Measurements from ENCODE around the gene ILK. TPM values are rescaled to one million over a fixed set of nuclear protein-coding genes. Genes with fewer than 3 reads are reported as not detected.
A peak's percentile ranks its signal among the peaks of the same experiment; 100 is the strongest.

The ILK gene
- total RNA-seq, 4 donors from 2014 or later = 81.1 to 121 (median 97.3) TPM

DNA sequence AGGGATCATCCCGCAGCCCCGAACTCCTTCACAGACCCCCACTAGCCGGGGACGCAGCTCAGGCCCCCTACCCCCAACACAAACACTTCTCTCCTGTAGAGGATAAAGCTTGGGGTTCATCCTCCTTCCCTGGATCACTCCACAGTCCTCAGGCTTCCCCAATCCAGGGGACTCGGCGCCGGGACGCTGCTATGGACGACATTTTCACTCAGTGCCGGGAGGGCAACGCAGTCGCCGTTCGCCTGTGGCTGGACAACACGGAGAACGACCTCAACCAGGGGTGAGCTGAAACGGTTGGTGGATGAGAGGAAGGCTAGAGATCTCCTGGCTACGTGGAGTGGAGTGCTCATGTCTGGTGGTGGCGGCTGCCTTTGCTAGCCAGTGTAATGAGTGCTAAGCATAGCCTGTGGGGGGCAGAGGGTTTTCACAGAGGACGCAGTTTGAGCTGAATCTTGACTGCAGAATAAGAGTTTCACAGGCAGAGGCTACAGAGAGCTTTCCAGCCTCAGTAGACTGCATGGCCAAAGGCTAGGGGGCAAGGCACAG lies 580 bp downstream of the ILK start:
- H3K9me3 ChIP-seq = no peaks in the 10 kb centered on the region
- peak overlapping the region; percentile 77 to 87 (median 84) for H3K4me3 ChIP-seq
- peak overlapping the region; percentile 91 to 94 (median 92) for H3K27ac ChIP-seq
- DNase-seq = peak; percentile 62 to 76 (median 66)
- TF ChIP-seq, protein P1, sequence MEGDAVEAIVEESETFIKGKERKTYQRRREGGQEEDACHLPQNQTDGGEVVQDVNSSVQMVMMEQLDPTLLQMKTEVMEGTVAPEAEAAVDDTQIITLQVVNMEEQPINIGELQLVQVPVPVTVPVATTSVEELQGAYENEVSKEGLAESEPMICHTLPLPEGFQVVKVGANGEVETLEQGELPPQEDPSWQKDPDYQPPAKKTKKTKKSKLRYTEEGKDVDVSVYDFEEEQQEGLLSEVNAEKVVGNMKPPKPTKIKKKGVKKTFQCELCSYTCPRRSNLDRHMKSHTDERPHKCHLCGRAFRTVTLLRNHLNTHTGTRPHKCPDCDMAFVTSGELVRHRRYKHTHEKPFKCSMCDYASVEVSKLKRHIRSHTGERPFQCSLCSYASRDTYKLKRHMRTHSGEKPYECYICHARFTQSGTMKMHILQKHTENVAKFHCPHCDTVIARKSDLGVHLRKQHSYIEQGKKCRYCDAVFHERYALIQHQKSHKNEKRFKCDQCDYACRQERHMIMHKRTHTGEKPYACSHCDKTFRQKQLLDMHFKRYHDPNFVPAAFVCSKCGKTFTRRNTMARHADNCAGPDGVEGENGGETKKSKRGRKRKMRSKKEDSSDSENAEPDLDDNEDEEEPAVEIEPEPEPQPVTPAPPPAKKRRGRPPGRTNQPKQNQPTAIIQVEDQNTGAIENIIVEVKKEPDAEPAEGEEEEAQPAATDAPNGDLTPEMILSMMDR (IDR thresholded peaks at IDR 0.05) = peak in 2 of 6 experiments; percentile 8 to 10
- TF ChIP-seq POLR2A (IDR thresholded peaks at IDR 0.05) = no peak
- H3K4me1 ChIP-seq = peaks cover 0 to 61% (median 20%) of the 10 kb centered on the region in 4 donors
- H3K27me3 ChIP-seq = no peaks in the 10 kb centered on the region
- H3K36me3 ChIP-seq = peaks cover 0 to 40% (median 0%) of the 10 kb centered on the region in 3 donors

DNA sequence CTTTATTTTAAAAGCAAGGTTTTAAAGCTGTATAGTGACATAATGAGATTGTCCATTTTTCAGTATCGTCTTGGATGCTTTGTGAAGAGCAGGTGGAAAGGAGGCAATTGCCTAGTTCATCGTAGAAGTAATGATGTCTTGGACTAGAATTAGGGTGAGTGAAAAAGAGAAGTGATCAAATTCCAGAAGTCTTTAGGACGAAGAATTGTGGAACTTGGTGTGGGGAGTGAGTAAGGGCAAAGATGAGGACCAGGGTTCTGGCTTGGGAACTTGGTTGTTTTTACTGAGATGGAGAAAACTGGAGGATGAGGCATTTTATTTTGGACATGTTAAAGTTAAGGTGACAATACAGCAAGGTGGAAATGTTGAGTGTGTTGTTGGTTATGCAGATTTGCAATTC lies 1.2 kb downstream of the ILK start:
- TF ChIP-seq POLR2A (IDR thresholded peaks at IDR 0.05) = no peak
- TF ChIP-seq, protein P1 (IDR thresholded peaks at IDR 0.05) = no peak
- Histone ChIP-seq H3K27ac (peak overlapping the region; percentile 91 to 94 (median 92)), H3K4me1 (peaks cover 0 to 63% (median 20%) of the 10 kb centered on the region in 4 donors), H3K36me3 (peaks cover 0 to 40% (median 2%) of the 10 kb centered on the region in 3 donors), H3K27me3 (no peaks in the 10 kb centered on the region), H3K9me3 (no peaks in the 10 kb centered on the region), H3K4me3 (peak overlapping the region; percentile 77 to 87 (median 84))
- no peak for DNase-seq

DNA sequence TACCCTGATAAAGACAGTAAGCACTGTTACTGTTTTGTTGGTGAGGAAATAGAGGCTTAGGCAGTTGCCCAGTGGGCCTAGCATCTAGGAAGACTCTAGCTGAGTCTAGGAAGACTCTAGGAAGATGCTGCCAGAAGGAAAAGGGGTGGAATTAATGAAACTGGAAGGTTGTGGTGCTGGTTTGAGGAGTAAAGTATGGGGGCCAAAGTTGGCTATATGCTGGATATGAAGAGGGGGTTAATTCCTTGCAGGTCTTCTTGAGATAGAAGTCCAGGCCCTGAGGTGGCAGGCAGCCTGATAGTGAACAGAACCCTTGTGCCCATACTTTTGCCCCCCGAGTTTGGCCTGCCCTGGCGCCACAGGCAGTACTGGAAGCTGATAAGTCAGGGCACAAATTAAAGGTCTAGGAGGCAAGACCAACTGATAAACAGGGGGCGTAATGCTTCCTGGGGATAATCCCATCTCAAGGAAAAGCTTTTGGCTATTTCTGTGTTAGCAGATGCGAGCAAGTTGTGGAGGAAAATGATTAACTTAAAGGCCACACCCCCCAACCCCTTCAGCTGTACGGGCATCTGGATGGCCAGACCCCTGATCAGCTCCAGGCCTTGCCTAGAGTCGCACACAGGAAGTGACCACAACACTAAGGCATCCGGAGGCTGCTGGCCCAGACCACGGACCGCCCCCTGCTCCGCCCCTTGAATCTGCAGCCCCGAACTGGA lies 3.1 kb downstream of the ILK start:
- Histone ChIP-seq H3K4me1 (peaks cover 0 to 69% (median 20%) of the 10 kb centered on the region in 4 donors), H3K4me3 (peak overlapping the region in 2 of 4 donors; percentile 30), H3K27me3 (no peaks in the 10 kb centered on the region), H3K9me3 (no peaks in the 10 kb centered on the region), H3K36me3 (peaks cover 0 to 35% (median 3%) of the 10 kb centered on the region in 3 donors), H3K27ac (peak overlapping the region; percentile 68 to 94 (median 90))
- TF ChIP-seq, protein P1 (IDR thresholded peaks at IDR 0.05) = no peak
- TF ChIP-seq POLR2A (IDR thresholded peaks at IDR 0.05) = no peak
- peak; percentile 83 to 94 (median 84) for DNase-seq

DNA sequence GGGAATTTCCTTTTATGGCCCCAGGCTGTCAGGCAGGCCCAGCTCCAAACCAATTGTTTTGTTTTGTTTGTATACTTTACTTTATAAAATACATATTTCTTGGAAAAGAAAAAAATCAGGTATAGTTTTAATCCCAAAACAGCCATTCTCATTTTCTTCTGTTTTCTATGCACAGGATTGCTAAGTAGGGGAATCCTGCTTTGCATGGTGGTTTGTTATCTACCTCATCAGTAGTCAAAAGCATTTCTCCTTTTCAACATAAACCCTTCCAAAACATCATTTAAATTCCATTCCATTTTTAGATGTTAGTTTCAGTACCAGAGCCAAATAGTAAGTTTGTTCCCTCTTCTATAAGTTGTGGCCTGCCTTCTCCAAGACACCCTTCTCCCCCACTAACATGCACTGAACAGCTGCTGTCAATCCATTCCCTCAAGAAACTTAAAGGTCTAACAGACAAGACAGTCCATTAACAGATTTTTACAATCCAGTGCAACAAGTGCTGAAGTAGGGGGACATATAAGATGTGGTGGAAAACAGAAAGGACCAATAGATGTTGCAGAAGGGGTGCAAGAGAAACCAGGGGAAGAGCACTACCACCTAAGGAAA lies 3.7 kb downstream of the ILK start:
- Histone ChIP-seq H3K27ac (peak overlapping the region; percentile 68 to 94 (median 90)), H3K9me3 (no peaks in the 10 kb centered on the region), H3K4me1 (peaks cover 0 to 62% (median 18%) of the 10 kb centered on the region in 4 donors), H3K27me3 (no peaks in the 10 kb centered on the region), H3K36me3 (peaks cover 0 to 35% (median 3%) of the 10 kb centered on the region in 3 donors), H3K4me3 (no peak overlapping the region)
- no peak for DNase-seq
- TF ChIP-seq, protein P1 (IDR thresholded peaks at IDR 0.05) = no peak
- no peak for TF ChIP-seq POLR2A (IDR thresholded peaks at IDR 0.05)

DNA sequence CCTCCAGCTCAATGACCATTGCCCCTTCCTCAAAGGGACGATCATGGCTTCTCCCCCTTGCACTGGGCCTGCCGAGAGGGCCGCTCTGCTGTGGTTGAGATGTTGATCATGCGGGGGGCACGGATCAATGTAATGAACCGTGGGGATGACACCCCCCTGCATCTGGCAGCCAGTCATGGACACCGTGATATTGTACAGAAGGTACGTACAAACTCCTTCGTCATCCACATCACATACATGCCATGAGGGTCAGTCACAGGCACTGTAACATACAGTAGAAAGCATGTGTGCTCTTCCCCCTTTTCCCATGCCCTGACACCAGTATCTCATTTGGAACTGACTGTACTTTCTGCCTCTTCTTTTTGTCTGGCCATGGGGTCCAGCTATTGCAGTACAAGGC lies 4.4 kb downstream of the ILK start:
- Histone ChIP-seq H3K36me3 (peaks cover 0 to 35% (median 3%) of the 10 kb centered on the region in 3 donors), H3K4me1 (peaks cover 0 to 61% (median 17%) of the 10 kb centered on the region in 4 donors), H3K27ac (peak overlapping the region; percentile 68 to 94 (median 90)), H3K27me3 (no peaks in the 10 kb centered on the region), H3K4me3 (no peak overlapping the region), H3K9me3 (no peaks in the 10 kb centered on the region)
- TF ChIP-seq POLR2A (IDR thresholded peaks at IDR 0.05) = no peak
- TF ChIP-seq, protein P1 (IDR thresholded peaks at IDR 0.05) = no peak
- DNase-seq = peak in 1 of 3 donors; percentile 44

Measured in Peyer's patch (tissue), 4 donors.